Thyroid gland (tissue), 4 donors: ENCODE results near the gene DNER.

Experiments used
- POLR2A ChIP-seq, 2 donors: fragments of 450-650 bp; IDR thresholded peaks; one replicate each; pipeline ENCODE4 v1.6.1; 2017; ENCODE audit warnings: antibody characterized with exemption in 2 of 2, mild to moderate bottlenecking in 2 of 2, moderate library complexity in 1 of 2
- TF ChIP-seq, protein P1 (sequence below), 6 experiments: fragments of 200-600 bp in 3 of 6; fragments of 450-650 bp in 3 of 6; sonication (generic) in 3 of 6; IDR thresholded peaks; one replicate each; pipeline ENCODE4 v1.5.1; 2016 to 2019; ENCODE audit warnings: antibody characterized with exemption in 6 of 6, mild to moderate bottlenecking in 2 of 6, inconsistent platforms in 1 of 6, moderate library complexity in 1 of 6

DNA sequence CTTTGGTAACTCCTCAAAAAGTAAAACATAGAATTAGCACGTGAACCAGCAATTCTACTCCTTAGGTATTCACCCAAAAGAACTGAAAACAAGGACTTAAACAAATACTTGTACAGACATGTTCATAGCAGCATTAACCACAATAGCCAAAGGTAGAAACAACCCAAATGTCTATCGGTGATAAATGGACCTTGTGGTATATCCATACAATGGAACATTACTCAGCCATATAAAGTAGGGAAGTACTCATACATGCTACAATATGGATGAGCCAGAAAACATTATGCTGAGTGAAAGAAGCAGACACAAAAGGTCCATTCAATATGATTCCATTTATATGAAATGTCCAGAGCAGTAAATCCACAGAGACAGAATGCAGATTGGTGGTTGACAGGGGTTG, 182.8 kb downstream of the DNER start:
- TF ChIP-seq, protein P1, sequence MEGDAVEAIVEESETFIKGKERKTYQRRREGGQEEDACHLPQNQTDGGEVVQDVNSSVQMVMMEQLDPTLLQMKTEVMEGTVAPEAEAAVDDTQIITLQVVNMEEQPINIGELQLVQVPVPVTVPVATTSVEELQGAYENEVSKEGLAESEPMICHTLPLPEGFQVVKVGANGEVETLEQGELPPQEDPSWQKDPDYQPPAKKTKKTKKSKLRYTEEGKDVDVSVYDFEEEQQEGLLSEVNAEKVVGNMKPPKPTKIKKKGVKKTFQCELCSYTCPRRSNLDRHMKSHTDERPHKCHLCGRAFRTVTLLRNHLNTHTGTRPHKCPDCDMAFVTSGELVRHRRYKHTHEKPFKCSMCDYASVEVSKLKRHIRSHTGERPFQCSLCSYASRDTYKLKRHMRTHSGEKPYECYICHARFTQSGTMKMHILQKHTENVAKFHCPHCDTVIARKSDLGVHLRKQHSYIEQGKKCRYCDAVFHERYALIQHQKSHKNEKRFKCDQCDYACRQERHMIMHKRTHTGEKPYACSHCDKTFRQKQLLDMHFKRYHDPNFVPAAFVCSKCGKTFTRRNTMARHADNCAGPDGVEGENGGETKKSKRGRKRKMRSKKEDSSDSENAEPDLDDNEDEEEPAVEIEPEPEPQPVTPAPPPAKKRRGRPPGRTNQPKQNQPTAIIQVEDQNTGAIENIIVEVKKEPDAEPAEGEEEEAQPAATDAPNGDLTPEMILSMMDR (IDR thresholded peaks at IDR 0.05), result no peak
- no peak for TF ChIP-seq POLR2A (IDR thresholded peaks at IDR 0.05)
